HG03060 (cell line): ENCODE results near the gene CIC.

Experiments
- ATAC-seq: cut with Tn5 transposase; IDR thresholded peaks from one replicate; pipeline ENCODE4 v1.9.1; 2021; ENCODE audit warnings: low read depth, moderate number of reproducible peaks; ENCODE audit not compliant: unreplicated experiment

Gene CIC

DNA sequence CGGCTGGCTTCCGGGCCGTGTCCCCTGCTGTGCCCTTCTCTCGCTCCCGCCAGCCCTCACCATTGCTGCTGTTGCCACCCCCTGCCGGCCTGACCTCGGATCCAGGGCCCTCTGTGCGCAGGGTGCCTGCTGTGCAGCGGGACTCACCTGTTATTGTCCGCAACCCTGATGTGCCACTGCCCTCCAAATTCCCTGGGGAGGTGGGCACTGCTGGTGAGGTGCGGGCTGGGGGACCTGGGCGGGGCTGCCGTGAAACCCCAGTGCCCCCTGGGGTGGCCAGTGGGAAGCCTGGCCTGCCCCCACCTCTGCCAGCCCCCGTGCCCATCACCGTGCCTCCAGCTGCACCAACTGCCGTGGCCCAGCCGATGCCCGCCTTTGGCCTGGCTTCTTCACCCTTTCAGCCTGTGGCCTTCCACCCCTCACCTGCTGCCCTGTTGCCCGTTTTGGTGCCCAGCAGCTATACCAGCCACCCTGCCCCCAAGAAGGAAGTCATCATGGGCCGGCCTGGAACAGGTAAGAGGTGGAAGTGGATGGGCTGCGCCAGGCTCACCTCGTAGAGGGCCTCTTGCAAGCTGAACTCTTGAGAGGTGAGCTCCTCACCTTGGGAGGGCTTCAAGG, 5.1 kb downstream of the CIC start:
- no peak for ATAC-seq

DNA sequence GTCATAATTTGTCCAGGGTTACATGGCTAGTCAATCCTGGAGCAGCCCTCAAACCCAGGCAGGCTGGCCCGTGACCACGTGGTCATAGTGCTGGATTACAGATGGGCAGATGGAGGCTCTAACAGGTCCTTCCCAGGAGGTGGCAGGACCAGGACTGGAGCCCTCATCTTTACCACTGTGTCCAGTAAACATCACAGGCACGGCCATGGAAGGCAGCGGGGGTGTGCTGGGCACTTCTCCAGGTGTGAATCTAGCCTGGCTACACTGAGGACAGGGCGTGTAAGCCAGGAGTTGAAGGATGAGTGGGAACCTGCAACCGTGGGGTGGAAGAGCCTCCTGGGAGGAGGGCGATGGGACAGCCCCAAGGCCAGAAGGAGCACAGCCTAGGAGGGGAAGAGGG, 6.1 kb downstream of the CIC start:
- no peak for ATAC-seq

DNA sequence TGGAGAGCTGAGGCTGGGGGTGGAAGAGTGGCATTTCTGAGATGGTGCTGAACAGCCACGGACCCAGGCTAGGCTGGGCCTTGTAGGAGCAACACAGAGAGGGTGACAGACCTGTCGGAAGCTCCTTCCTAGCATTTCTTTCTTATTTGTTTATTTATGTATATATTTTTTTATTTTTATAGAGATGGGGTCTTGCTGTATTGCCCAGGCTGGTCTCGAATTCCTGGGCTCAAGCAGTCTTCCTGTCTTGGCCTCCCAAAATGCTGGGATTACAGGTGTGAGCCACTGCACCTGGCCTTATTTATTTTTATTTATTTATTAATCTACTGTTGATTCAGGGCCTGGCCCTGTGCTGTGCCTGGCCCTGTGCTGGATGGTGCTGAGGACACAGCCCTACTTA, 6.5 kb downstream of the CIC start:
- no peak for ATAC-seq

DNA sequence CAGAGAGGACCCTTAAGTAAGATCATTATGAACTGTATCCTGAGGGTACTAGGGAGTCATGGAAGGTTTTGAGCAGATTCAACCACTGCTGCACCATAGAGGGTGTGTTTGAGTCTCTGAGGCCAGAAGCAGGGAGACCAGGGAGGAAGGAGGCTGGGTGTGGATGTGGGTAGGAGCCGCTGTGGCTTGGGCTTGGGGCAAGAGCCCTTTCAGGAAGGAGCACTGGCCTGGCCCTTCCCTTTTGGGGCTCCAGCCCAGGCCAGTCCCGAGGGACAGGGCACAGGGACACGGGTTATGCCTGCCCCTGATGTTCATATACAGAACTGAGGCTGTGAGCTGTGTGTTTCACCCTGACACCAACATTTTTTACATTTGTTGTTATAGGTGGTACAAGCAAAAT, 7.2 kb downstream of the CIC start:
- ATAC-seq: no peak

DNA sequence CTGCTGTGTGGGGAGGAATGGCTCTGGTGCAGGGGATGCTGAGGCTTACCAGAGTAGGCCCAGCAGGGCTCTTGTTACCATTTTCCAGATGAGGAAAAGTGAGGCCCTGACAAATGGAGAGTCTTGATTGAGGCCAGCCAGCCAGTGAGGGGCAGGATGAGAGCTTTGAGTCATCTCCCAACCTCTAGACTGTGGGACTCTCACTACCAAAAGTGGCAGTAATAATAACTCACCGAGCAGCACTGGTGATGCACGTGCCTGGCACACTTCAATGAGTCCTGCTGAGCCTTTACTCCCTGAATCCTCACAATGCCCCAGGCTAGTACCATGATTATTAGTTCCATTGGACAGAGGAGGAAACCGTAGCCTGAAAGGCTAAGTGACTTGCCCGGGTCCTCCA, 7.8 kb downstream of the CIC start:
- no peak for ATAC-seq

GRCh38 chr19:42277821-42278451, 8.9 kb downstream of the CIC start:
- ATAC-seq: no peak

- no peak for ATAC-seq
Observed at GRCh38 chr19:42278452-42279154, 9.6 kb downstream of the CIC start.

GRCh38 chr19:42279155-42279901, 10.3 kb downstream of the CIC start:
- ATAC-seq: no peak

DNA sequence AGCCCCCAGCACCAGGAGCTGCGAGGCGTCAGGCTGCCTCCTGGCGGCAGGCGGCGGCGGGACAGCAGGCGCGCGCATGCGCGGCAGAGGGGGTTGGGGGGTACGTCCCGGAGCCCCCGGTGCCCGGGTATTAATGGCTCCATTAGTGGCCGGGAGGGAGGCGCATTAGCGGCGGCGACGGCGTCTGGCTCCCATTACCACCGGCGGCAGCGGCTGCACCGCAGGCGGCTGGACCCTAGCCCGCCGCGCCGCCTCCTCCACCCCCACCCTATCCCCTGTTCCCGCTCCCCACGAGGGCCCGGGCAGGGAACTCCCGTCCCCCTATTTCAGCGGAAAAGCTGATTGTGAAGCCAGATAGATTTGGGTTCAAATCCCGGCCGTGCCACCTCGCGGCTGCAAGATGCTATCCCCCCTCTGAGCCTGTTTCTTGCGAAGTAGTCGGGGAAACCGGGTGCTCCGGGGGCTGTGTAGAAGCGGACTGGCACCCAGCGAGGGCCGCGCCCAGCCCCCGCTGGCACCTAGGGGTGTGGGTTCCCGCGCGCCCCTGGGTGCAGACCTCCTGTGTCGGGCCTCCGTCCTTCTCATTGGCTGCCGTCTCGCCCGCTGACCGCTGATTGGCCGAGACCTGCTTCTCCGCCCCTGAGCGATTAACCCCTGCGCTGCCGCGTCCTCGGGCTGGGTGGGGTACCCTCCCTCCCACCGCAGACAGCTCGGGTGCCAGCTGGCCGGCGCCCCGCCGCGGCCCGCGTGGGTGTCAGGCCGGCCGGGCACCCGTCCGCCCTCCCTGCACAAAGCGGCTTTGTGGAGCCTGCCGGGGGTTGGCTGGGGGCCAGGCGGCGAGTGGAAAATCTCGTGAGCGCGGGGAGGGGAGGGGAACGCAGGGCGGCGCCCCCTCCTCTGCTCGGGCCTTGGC, 11.1 kb downstream of the CIC start:
- ATAC-seq: peak; percentile 29

GRCh38 chr19:42280815-42281145, 11.7 kb downstream of the CIC start:
- ATAC-seq: no peak

GRCh38 chr19:42281146-42281826, 12.2 kb downstream of the CIC start:
- no peak for ATAC-seq

GRCh38 chr19:42281827-42282762, 13.0 kb downstream of the CIC start:
- ATAC-seq: no peak

- ATAC-seq: no peak
Observed at GRCh38 chr19:42282819-42283187, 13.8 kb downstream of the CIC start.

DNA sequence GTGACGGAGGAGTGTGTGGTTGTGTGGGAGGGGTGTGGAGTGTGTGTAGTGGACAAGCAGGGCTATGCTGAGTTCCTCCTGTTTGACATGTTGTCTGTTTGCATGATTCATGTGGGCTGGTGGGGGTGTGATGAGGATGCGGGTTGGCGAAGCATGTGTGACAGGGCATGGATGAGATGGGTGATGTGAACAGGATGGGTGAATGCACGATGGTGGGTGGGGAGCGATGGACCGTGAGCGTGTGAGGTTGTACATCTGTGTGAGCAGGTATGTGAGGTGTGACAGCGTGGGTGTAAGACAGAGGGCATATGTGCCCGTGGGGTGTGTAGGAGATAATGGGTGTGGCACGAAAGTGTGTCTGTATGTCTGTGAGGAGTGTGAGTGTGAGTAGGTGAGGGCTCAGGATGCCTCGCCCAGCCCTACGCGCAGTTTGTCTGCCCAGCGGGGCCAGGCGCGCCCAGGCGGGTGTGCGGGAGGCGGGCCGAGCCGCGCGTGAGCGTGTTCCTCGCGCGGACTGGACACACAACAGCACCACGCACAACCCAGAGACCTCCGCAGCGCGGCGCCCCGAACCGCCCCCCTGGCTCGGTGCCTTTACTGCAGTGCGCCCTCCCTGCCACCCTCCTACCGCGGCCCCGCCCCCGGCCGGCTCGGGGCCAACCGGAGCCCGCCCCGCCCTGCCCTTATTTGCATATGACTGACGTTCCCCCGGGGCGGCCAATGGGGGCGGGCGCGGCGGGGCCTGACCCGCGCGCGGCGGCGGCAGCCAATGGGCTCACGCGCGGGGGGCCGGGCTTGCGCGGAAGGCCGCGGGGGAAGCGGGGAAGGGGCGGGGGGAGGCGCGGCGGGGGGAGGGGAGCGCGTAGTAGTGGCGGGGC, 14.4 kb downstream of the CIC start:
- ATAC-seq: peak; percentile 27

- no peak for ATAC-seq
Observed at GRCh38 chr19:42284066-42284501, 15.0 kb downstream of the CIC start.

DNA sequence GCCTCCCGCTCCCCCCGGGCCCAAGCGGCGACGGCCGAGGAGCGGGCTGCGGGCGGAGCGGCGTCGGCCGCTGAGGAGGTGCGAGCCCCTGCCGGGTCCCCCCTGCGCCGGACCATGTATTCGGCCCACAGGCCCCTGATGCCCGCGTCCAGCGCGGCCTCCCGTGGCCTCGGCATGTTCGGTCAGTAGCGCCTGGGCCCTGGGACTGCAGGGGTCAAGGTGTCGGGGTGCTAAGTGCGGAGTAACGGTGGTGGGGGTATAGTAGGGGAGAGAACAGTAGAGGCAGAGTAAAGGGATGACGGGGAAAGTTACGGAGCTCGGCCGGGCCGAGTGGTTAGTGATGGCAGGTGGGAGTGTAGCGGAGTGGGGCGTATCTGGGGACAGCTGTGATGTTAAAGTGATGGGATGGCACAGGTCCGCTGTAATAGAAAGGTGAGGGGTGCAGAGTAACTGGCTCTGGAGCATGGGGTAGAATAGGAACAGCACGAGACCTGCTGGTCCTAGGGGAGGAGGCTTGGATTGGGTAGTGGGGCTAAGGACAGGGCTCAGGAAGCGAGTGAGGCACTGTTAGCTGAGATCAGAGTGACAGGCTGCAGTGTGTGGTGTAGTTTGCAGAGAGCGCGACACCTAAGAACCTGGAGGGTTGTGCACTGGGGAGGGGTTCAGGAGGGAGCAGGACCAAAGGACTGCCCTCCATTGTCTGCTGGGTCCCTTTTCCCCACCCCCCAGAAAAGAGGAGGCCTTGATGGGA, 15.7 kb downstream of the CIC start:
- no peak for ATAC-seq

DNA sequence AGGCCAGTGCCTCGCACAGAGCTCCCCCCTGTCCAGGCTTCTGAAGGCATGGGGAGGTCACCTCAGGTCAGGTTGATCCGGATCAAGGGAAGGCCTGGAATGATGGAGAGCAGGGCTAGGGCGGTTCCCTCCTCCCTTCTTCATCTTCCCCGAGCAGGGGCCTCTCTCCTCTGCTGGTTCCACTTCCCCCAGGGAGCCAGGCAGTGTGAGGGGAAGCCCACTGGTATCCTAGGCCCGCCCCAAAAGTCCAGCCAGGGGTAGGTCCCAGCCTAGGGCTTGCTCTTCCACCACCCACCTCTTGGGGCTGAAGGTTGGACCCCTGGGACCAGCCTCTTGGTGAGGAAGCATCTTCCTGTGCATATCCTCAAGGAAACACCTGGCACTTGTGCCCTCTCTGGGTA, 16.5 kb downstream of the CIC start:
- no peak for ATAC-seq
